T-helper 17 cell (primary cell): Measurements from ENCODE around the gene ASIP. TPM values are rescaled to one million over a fixed set of nuclear protein-coding genes. Genes with fewer than 3 reads are reported as not detected.
"Not testable (repeated sequence)": the region's sequence is repeated elsewhere in the genome, so short reads cannot be mapped to it uniquely, and the experiment has no call there.

ENCODE experiments used
- ATAC-seq: fragments of 150-1000 bp; cut with Tn5 transposase; 2 replicates; pipeline ENCODE4 v1.10.0; 2021; ENCODE audit warnings: mild to moderate bottlenecking, moderate library complexity
- DNase-seq, 3 donors: peaks; one replicate each; pipeline versions ENCODE4 v3.0.0 to v3.0.0-alpha.2; 2020 to 2021
- H3K9me3 ChIP-seq: one replicate; pipeline ENCODE4 v1.7.0; 2013; ENCODE audit warnings: low read length, mild to moderate bottlenecking; ENCODE audit not compliant: control insufficient read depth, poor library complexity, severe bottlenecking
- H3K27ac Mint-ChIP-seq: one replicate; pipeline ENCODE4 v1.8.0; 2022; ENCODE audit warnings: mild to moderate bottlenecking, moderate library complexity, mixed read lengths
- H3K27me3 Mint-ChIP-seq: one replicate; pipeline ENCODE4 v1.8.0; 2022; ENCODE audit warnings: mixed read lengths
- H3K36me3 Mint-ChIP-seq: one replicate; pipeline ENCODE4 v1.8.0; 2022; ENCODE audit warnings: low read depth, mixed read lengths
- H3K4me1 Mint-ChIP-seq: one replicate; pipeline ENCODE4 v1.8.0; 2022; ENCODE audit warnings: mild to moderate bottlenecking, mixed read lengths
- H3K4me3 Mint-ChIP-seq: one replicate; pipeline ENCODE4 v1.8.0; 2022; ENCODE audit warnings: mild to moderate bottlenecking, moderate library complexity, mixed read lengths
- total RNA-seq, 4 donors: library from RNA in 2 of 4; stranded (reverse) in 2 of 4; gene quantifications; one replicate each; pipeline ENCODE4 v1.2.3 and lab custom pipeline; 2022 to 2026

The ASIP gene
- total RNA-seq, 2 donors from 2014 or later: not detected

DNA sequence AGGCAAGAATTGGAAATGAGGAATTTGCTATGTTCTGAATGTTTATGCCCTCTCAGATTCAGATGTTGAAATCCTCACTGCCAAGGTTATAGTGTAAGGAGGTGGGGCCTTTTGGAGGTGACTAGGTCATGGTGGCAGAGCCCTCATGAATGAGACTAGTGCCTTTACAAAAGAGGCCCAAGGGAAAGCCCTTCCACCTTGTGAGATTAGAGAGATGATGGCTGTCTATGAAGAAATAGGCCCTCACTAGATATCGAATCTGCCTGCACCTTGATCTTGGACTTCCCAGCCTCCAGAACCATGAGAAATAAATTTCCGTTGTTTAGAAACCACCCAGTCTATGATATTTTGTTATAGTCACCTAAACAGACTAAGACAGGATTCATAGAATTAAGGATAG is 10.4 kb downstream of the ASIP start:
- H3K9me3 ChIP-seq: no peaks in the 10 kb centered on the region
- Mint-ChIP-seq H3K4me3 (no peak overlapping the region), H3K4me1 (peaks cover 4% of the 10 kb centered on the region), H3K27me3 (peaks cover 16% of the 10 kb centered on the region), H3K27ac (no peak overlapping the region), H3K36me3 (peaks cover 1% of the 10 kb centered on the region)
- ATAC-seq (no peak), DNase-seq (no peak)

GRCh38 chr20:34252431-34253086 is 11.3 kb downstream of the ASIP start:
- H3K4me1 Mint-ChIP-seq, ATAC-seq, H3K36me3 Mint-ChIP-seq, DNase-seq, H3K4me3 Mint-ChIP-seq, H3K9me3 ChIP-seq, H3K27ac Mint-ChIP-seq: not testable (repeated sequence)
- peaks cover 23% of the 10 kb centered on the region for H3K27me3 Mint-ChIP-seq

GRCh38 chr20:34254979-34255378 is 13.8 kb downstream of the ASIP start:
- Mint-ChIP-seq H3K27ac (no peak overlapping the region), H3K4me1 (peaks cover under 1% of the 10 kb centered on the region), H3K36me3 (peaks cover 3% of the 10 kb centered on the region), H3K27me3 (peaks cover 17% of the 10 kb centered on the region), H3K4me3 (no peak overlapping the region)
- DNase-seq (no peak), ATAC-seq (no peak)
- no peaks in the 10 kb centered on the region for H3K9me3 ChIP-seq

- H3K9me3 ChIP-seq: no peaks in the 10 kb centered on the region
- peaks cover 5% of the 10 kb centered on the region for H3K4me1 Mint-ChIP-seq
- no peak overlapping the region for H3K27ac Mint-ChIP-seq
- H3K4me3 Mint-ChIP-seq: no peak overlapping the region
- DNase-seq (no peak), ATAC-seq (no peak)
- H3K36me3 Mint-ChIP-seq: peaks cover 3% of the 10 kb centered on the region
- peaks cover 17% of the 10 kb centered on the region for H3K27me3 Mint-ChIP-seq
Observed at GRCh38 chr20:34256629-34257124, 15.5 kb downstream of the ASIP start.

- Mint-ChIP-seq H3K27me3 (peaks cover 17% of the 10 kb centered on the region), H3K27ac (no peak overlapping the region), H3K4me1 (peaks cover 10% of the 10 kb centered on the region), H3K36me3 (peaks cover 3% of the 10 kb centered on the region), H3K4me3 (no peak overlapping the region)
- H3K9me3 ChIP-seq: no peaks in the 10 kb centered on the region
- DNase-seq (no peak), ATAC-seq (no peak)
Observed at GRCh38 chr20:34260208-34260942, 19.2 kb downstream of the ASIP start.

DNA sequence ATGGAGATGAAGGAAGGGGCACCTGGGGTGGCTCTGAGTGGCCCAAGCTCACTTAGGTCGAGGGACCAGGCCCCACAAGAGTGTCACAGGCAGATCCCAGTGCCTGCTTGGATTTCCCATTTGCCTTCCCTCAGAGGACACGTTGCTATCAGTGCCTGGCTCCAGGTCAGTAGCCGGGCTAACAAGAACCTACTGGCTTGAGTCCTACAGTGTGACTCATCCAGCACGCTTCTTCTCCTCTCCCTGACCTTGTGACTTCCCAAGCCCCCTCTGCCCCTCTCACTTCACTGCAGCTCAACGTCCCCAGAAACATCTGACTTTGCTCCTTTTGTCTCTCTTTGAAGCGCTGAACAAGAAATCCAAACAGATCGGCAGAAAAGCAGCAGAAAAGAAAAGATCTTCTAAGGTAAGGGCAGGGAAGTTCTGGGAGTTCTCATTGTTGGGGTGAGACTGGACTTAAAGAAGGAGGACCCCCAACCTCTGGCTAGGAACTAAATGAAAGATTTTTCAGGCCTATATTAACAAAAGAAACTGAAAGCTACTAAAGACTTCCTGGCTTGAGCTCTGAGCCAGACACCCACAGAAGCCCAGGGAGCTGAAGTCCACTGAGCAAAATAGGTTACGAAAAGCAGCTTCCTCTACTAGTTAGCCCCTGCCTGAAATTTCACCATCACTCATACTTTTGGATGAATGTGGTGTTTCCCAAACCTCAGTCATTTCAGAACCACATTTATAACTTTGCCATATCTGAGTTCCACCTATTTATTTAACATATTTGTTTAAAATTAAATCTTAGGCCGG is 21.5 kb downstream of the ASIP start:
- H3K27ac Mint-ChIP-seq: no peak overlapping the region
- ATAC-seq (no peak), DNase-seq (no peak)
- H3K36me3 Mint-ChIP-seq: no peaks in the 10 kb centered on the region
- no peaks in the 10 kb centered on the region for H3K9me3 ChIP-seq
- H3K4me3 Mint-ChIP-seq: no peak overlapping the region
- no peaks in the 10 kb centered on the region for H3K27me3 Mint-ChIP-seq
- peaks cover 10% of the 10 kb centered on the region for H3K4me1 Mint-ChIP-seq

DNA sequence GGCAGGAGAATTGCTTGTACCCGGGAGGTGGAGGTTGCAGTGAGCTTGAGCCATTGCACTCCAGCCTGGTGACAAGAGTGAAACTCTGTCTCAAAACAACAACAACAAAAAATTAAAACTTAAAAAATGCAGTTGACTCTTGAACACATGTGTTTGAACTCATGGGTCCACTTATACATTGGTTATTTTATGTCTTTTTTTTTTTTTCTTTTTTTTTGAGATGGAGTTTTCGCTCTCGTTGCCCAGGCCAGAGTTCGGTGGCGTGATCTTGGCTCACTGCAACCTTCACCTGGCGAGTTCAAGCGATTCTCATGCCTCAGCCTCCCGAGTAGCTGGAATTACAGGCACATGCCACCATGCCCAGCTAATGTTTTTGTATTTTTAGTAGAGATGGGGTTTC is 22.2 kb downstream of the ASIP start:
- H3K4me1 Mint-ChIP-seq: peaks cover 10% of the 10 kb centered on the region
- not testable (repeated sequence) for H3K36me3 Mint-ChIP-seq, H3K27ac Mint-ChIP-seq, DNase-seq, H3K4me3 Mint-ChIP-seq, H3K9me3 ChIP-seq, ATAC-seq, H3K27me3 Mint-ChIP-seq

- H3K4me1 Mint-ChIP-seq: peaks cover 12% of the 10 kb centered on the region
- H3K36me3 Mint-ChIP-seq: no peaks in the 10 kb centered on the region
- DNase-seq: no peak
- no peak for ATAC-seq
- no peak overlapping the region for H3K27ac Mint-ChIP-seq
- peaks cover 4% of the 10 kb centered on the region for H3K27me3 Mint-ChIP-seq
- no peak overlapping the region for H3K4me3 Mint-ChIP-seq
- no peaks in the 10 kb centered on the region for H3K9me3 ChIP-seq
Observed at GRCh38 chr20:34264141-34264540, 22.9 kb downstream of the ASIP start.

- Mint-ChIP-seq H3K4me1 (peaks cover 5% of the 10 kb centered on the region), H3K27ac (no peak overlapping the region), H3K4me3 (peak overlapping the region; percentile 69), H3K27me3 (peaks cover 4% of the 10 kb centered on the region), H3K36me3 (no peaks in the 10 kb centered on the region)
- ATAC-seq: no peak
- DNase-seq: no peak
- no peaks in the 10 kb centered on the region for H3K9me3 ChIP-seq
Observed at GRCh38 chr20:34268145-34268544, 26.9 kb downstream of the ASIP start.

DNA sequence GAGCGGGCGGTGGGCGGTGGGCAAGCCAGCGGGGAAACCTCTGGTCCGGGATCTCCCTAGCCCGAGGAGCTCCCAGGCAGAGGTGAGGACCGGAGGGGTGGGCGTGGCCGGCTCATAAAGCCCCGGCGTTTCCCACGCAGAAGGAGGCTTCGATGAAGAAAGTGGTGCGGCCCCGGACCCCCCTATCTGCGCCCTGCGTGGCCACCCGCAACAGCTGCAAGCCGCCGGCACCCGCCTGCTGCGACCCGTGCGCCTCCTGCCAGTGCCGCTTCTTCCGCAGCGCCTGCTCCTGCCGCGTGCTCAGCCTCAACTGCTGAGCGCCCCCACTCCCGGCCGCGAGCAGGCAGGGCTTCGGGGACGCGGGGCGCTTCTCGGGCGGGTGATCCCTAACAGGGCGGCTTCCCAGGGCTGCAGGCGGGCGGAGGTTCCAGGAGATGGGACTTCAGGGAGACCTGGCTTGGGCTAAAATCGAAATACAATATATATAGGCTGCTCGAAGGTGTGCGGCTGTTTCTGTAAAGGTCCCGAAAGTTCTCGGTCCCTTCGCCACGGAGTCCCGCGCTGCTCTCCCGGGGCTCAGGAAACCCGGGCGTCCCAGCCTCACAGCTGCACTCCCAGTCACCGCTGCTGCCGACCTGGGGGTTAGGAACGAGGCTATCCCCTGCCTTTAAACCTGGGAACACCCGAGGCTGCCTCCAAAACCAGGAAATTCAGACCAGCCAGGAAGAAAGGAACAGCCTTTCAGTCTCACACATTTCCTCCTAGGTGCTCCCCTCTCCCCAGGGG is 27.8 kb downstream of the ASIP start:
- no peak overlapping the region for H3K27ac Mint-ChIP-seq
- peaks cover 5% of the 10 kb centered on the region for H3K4me1 Mint-ChIP-seq
- peak in 2 of 3 donors; percentile 11 to 14 for DNase-seq
- ATAC-seq: peak; percentile 82
- peak overlapping the region; percentile 69 for H3K4me3 Mint-ChIP-seq
- H3K27me3 Mint-ChIP-seq: peaks cover 4% of the 10 kb centered on the region
- no peaks in the 10 kb centered on the region for H3K9me3 ChIP-seq
- no peaks in the 10 kb centered on the region for H3K36me3 Mint-ChIP-seq

- no peaks in the 10 kb centered on the region for H3K36me3 Mint-ChIP-seq
- DNase-seq (no peak), ATAC-seq (no peak)
- H3K9me3 ChIP-seq: no peaks in the 10 kb centered on the region
- H3K27me3 Mint-ChIP-seq: peaks cover 4% of the 10 kb centered on the region
- H3K27ac Mint-ChIP-seq: no peak overlapping the region
- H3K4me3 Mint-ChIP-seq: no peak overlapping the region
- H3K4me1 Mint-ChIP-seq: peaks cover 5% of the 10 kb centered on the region
Observed at GRCh38 chr20:34269996-34270627, 28.9 kb downstream of the ASIP start.

DNA sequence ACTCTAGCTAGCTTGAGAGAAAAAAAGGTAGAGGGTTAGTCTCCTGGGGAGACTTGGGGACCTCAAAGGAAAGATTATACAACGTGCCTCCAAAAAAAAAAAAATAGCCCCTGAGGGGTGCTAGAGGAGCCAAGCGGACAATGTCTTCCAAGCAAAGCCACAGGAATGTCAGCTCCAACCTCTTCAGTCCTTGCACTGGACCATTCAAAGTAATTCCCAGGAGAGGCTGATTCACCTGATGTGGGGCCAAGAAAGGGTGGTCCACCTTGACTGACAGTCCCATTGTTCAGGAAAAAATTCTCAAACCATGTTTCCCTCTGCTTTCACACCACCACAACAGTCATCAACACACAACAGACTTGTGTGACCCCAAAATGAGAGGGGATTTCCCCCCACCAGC is 30.7 kb downstream of the ASIP start:
- Mint-ChIP-seq H3K27me3 (peaks cover 4% of the 10 kb centered on the region), H3K4me3 (no peak overlapping the region), H3K4me1 (peaks cover 5% of the 10 kb centered on the region), H3K36me3 (no peaks in the 10 kb centered on the region), H3K27ac (no peak overlapping the region)
- no peak for DNase-seq
- no peak for ATAC-seq
- H3K9me3 ChIP-seq: no peaks in the 10 kb centered on the region
